GM13977 (cell line): Measurements from ENCODE around the gene KIFC3.

Source experiments
- DNase-seq: peaks from one replicate; pipeline ENCODE4 v3.0.0; 2012; ENCODE audit warnings: low spot score
- in situ Hi-C: fragments of 300-500 bp; cut with MboI; formaldehyde crosslinking; loops from one replicate; pipeline ENCODE4 v1.12.0; 2022; ENCODE audit warnings: low sequenced_read_pairs, low pct_unique_long_range_greater_than_20kb, mixed read lengths, inconsistent platforms; ENCODE audit not compliant: unreplicated experiment
- TF ChIP-seq, protein P1 (sequence below): IDR thresholded peaks from 2 replicates; pipeline ENCODE4 v1.5.1; 2012; ENCODE audit warnings: mild to moderate bottlenecking, control low read depth; ENCODE audit not compliant: insufficient read depth; ENCODE audit errors: extremely low read depth, missing control alignments

Gene KIFC3

DNA sequence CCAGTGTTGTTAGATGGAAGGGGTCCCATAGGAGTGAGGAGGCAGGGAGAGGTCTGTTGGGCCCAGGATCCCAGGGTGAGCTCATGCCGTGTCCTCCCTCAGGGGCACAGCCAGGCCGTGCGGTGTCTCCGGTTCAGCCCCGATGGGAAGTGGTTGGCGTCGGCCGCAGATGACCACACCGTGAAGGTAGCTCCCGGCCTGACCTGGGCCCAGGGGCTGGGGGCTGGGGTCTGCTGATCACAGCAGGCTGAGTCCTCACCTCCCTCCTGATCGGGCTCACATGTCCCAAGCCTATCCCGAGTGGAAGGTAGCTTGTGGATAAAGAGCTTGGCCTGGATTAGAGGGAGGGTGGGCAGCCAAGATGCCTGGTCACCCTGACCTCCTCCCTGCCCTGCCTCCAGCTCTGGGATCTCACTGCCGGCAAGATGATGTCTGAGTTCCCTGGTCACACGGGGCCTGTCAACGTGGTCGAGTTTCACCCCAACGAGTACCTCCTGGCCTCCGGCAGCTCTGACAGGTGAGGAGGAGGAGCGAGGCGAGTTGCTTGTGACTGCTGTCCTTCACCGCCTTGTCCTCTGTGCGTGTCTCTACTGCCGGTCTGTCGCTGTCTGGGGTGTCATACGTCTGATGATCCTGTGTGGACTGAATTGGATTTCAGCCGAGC is 50.6 kb downstream of the KIFC3 start:
- no peak for DNase-seq
- TF ChIP-seq, protein P1, sequence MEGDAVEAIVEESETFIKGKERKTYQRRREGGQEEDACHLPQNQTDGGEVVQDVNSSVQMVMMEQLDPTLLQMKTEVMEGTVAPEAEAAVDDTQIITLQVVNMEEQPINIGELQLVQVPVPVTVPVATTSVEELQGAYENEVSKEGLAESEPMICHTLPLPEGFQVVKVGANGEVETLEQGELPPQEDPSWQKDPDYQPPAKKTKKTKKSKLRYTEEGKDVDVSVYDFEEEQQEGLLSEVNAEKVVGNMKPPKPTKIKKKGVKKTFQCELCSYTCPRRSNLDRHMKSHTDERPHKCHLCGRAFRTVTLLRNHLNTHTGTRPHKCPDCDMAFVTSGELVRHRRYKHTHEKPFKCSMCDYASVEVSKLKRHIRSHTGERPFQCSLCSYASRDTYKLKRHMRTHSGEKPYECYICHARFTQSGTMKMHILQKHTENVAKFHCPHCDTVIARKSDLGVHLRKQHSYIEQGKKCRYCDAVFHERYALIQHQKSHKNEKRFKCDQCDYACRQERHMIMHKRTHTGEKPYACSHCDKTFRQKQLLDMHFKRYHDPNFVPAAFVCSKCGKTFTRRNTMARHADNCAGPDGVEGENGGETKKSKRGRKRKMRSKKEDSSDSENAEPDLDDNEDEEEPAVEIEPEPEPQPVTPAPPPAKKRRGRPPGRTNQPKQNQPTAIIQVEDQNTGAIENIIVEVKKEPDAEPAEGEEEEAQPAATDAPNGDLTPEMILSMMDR: no peak
- in situ Hi-C loops: no loop called here

DNA sequence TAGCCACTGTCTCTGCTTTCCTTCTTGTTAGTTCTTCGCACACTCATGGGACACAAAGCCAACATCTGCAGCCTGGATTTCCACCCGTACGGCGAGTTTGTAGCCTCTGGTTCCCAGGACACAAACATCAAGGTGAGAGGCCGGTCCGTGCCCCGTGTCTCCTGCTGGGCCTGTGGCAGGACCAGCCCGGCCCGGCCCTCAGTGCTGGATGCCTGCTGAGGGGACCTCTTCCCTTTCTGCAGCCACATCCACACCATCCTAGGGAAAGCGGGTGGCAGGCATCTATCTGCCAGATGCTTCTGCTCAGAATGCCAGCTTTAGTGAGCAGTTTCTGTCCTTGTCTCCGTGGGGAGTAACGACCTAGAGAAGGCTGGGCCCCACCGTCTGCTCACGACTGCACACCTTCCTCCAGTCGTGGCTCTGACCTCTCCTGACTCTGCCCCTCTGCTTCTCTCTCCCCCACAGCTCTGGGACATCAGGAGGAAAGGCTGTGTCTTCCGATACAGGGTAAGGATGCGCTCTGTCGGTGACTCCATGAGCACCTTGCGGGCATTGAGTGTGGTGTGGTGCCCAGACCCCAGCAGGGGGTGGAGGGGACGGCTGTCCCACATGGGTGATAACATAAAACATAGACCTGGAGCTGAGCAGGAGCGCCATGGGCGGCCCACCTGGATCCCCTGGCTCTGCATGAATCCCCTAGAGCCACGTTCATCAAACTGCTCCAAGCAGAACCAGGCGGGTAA is 51.3 kb downstream of the KIFC3 start:
- in situ Hi-C loops: no loop called here
- TF ChIP-seq, protein P1: no peak
- no peak for DNase-seq

DNA sequence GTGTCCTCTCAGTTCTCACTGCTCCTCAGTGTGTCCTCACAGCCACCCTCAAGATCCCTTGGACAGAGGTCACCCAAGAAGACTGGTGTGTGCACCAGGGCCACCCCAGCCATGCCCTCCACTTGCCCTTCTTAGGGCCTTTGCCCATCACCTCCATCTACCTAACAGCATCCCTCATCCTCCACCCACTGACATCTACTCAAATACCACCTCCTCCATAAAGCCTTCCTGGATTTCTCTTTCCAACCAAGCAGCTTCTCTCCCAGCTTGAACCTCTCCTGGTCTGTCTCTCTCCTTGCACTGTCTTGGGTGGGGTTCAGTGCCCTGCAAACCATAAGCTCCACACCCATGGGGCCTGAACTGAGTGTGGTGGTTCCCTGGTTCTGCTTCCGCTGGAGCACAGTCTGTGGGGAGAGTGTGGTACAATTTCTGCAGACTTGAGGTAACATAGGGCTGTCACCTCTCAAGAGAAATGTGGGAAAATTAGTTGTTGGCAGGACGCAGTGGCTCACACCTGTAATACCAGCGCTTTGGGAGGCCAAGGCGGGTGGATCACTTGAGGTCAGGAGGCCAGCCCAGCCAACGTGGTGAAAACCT is 52.3 kb downstream of the KIFC3 start:
- no peak for DNase-seq
- TF ChIP-seq, protein P1: no peak
- in situ Hi-C loops: no loop called here

DNA sequence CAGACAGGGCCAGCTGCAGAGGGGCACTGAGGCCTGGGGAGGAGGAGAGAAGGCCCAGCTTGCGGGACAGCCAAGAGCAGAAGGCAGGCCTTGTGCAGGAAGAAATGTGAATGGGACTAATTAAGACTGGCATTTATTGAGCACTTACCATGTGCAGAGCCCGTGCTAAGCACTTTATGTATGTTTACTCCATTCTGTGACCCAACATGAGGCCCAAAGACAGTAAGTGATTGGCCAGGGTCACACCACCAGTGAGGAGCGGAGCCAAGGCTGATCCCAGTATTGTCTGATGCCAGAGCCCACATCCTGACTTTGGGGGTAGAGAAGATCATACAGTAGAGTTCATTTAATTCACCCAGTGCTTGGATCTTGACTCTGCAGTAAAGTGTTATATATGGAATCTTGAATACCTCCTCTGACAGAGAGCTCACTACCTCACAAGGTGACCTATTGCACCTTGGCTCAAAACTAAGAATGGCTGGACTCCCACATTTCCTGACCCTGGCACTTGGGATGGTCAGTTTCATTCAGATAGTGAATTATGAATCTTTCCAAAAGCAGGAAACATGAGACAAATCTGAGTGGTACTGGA is 53.1 kb downstream of the KIFC3 start:
- TF ChIP-seq, protein P1: no peak
- in situ Hi-C loops: no loop called here
- no peak for DNase-seq

DNA sequence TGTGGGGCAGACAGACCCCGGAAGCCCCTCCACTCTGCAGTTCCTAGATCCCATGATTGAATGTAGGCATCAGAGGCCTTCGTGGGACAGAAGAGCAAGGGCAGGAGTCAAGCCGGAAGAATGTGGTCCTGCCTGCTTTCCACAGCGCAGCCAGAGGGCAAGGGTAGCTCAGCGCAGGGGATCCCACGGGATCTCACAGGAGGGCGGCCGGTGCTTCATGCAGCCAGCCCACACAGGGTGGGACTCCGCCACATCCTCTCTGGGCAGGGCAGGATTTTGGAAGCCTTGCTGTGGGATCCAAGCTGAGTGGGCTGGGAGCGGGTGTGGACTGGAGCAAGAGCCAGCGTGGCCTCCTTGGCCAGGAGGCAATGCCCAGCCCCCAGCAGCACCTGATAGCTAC is 53.7 kb downstream of the KIFC3 start:
- TF ChIP-seq, protein P1: no peak
- in situ Hi-C loops: no loop called here
- no peak for DNase-seq

DNA sequence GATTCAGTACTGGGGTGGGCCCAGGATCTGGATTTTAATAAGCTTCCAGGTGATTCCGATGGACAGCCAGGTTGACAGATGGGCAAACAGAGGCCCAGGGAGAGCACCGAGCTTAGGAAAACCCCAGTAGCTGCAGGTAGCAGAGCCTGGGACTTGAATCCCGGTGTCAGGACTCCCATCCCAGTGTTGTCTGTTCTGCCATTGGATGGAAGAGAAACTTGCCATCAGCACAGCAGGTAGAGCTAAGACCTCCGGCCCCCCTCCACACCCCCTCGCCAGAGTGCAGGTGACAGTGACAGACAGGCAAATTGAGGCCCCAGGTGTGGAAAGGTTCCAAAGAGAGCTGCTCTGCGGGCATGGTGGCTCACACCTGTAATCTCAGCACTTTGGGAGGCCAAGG is 54.3 kb downstream of the KIFC3 start:
- no peak for DNase-seq
- in situ Hi-C loops: no loop called here
- TF ChIP-seq, protein P1: no peak
